GM20000 (cell line): Measurements from ENCODE around the gene ARSB.

Experiments used
- DNase-seq: peaks from one replicate; pipeline ENCODE4 v3.0.0; 2012; ENCODE audit warnings: low spot score
- CTCF ChIP-seq: IDR thresholded peaks from 2 replicates; pipeline ENCODE4 v1.5.1; 2012; ENCODE audit warnings: mild to moderate bottlenecking, control low read depth; ENCODE audit errors: extremely low read depth, missing control alignments

Gene ARSB

GRCh38 chr5:78776637-78777036 lies 208.5 kb downstream of the ARSB start:
- DNase-seq = no peak
- no peak for TF ChIP-seq CTCF

- TF ChIP-seq CTCF = no peak
- no peak for DNase-seq
Measured at GRCh38 chr5:78773655-78774054, 211.5 kb downstream of the ARSB start.

GRCh38 chr5:78771260-78772205 lies 213.6 kb downstream of the ARSB start:
- no peak for TF ChIP-seq CTCF
- DNase-seq = no peak

- no peak for DNase-seq
- TF ChIP-seq CTCF = no peak
Measured at GRCh38 chr5:78768781-78769380, 216.2 kb downstream of the ARSB start.

GRCh38 chr5:78766412-78766762 lies 218.7 kb downstream of the ARSB start:
- DNase-seq = no peak
- TF ChIP-seq CTCF = no peak

GRCh38 chr5:78765756-78766411 lies 219.2 kb downstream of the ARSB start:
- TF ChIP-seq CTCF = no peak
- DNase-seq = no peak

- TF ChIP-seq CTCF = no peak
- no peak for DNase-seq
Measured at GRCh38 chr5:78765116-78765515, 220.0 kb downstream of the ARSB start.
